Stomach (tissue), 4 donors: ENCODE measurements around the gene RAB8B.

Experiments used
- CTCF ChIP-seq, 7 experiments: fragments of 450-650 bp in 4 of 7; fragments of 200-600 bp in 3 of 7; sonication (generic) in 3 of 7; IDR thresholded peaks; one replicate each; pipeline ENCODE4 v1.5.1; 2016 to 2019; ENCODE audit warnings: antibody characterized with exemption in 7 of 7, control low read depth in 2 of 7, mild to moderate bottlenecking in 1 of 7
- EP300 ChIP-seq: sonication (generic); formaldehyde crosslinking; IDR thresholded peaks from one replicate; pipeline ENCODE4 v1.6.1; 2017; ENCODE audit warnings: antibody characterized with exemption
- POLR2A ChIP-seq, 4 donors: fragments of 450-650 bp; IDR thresholded peaks; one replicate each; pipeline ENCODE4 v1.6.1; 2016; ENCODE audit warnings: antibody characterized with exemption in 4 of 4, control low read depth in 2 of 4, mild to moderate bottlenecking in 1 of 4, moderate library complexity in 1 of 4
- POLR2AphosphoS5 ChIP-seq, 3 donors: sonication (generic); formaldehyde crosslinking; IDR thresholded peaks; one replicate each; pipeline ENCODE4 v1.6.1; 2016; ENCODE audit warnings: antibody characterized with exemption in 3 of 3

GRCh38 chr15:63310646-63311045 lies 121.2 kb downstream of the RAB8B start:
- TF ChIP-seq CTCF (IDR thresholded peaks at IDR 0.05) (no peak), EP300 (no peak), POLR2A (IDR thresholded peaks at IDR 0.05) (no peak), POLR2AphosphoS5 (IDR thresholded peaks at IDR 0.05) (no peak)
